Breast epithelium (tissue), 3 donors: ENCODE data around the gene GSTT4.

Source experiments
- POLR2A ChIP-seq: fragments of 450-650 bp; IDR thresholded peaks from one replicate; pipeline ENCODE4 v1.6.1; 2016; ENCODE audit warnings: antibody characterized with exemption, mild to moderate bottlenecking, moderate library complexity
- POLR2AphosphoS5 ChIP-seq, 3 donors: sonication (generic); formaldehyde crosslinking; IDR thresholded peaks; one replicate each; pipeline ENCODE4 v1.6.1; 2017; ENCODE audit warnings: antibody characterized with exemption in 3 of 3
- TF ChIP-seq, protein P1 (sequence below), 3 donors: fragments of 450-650 bp; IDR thresholded peaks; one replicate each; pipeline ENCODE4 v1.5.1; 2016 to 2017; ENCODE audit warnings: antibody characterized with exemption in 3 of 3, mild to moderate bottlenecking in 3 of 3, moderate library complexity in 3 of 3

DNA sequence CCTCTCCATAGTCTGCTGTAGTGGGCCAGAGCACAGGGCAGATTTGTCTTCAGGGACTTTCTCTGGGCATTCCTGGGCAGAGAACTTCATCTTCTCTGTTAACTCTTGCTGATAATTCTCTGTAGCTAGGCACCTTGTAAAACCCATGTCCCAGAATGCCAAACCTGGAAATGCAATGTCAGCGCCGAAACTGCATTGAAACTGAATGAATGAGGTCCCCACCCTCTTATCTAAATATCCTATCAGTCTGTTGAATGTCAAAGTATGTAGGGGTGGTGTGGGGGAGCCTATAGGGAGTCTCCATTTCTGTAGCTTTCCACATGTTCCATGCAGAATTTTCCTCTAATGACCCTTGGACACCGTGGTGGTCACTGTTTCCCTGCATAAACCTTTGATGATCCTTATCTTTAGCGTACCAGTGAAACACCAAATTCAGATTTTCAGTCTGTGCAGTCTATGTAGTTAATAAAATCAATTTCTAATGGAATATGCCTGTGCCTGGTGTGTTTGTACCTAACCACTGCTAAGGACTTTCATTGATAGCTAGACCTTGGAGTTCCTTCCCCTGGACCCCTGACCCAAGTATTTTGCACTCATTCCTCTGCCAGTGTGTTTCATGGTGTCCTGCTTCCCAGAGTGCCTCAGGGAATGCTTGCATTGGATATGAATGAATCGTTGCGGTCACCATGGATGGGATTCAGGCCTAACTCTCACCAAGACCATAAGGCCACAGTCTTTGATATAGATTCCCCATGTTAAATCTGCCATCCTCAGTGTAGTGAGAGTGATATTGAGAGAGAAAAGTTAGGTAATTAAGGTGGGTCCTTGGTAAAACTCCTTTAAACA, 3.4 kb upstream of the GSTT4 start:
- TF ChIP-seq, protein P1, sequence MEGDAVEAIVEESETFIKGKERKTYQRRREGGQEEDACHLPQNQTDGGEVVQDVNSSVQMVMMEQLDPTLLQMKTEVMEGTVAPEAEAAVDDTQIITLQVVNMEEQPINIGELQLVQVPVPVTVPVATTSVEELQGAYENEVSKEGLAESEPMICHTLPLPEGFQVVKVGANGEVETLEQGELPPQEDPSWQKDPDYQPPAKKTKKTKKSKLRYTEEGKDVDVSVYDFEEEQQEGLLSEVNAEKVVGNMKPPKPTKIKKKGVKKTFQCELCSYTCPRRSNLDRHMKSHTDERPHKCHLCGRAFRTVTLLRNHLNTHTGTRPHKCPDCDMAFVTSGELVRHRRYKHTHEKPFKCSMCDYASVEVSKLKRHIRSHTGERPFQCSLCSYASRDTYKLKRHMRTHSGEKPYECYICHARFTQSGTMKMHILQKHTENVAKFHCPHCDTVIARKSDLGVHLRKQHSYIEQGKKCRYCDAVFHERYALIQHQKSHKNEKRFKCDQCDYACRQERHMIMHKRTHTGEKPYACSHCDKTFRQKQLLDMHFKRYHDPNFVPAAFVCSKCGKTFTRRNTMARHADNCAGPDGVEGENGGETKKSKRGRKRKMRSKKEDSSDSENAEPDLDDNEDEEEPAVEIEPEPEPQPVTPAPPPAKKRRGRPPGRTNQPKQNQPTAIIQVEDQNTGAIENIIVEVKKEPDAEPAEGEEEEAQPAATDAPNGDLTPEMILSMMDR (IDR thresholded peaks at IDR 0.05): no peak
- no peak for TF ChIP-seq POLR2AphosphoS5 (IDR thresholded peaks at IDR 0.05)
- TF ChIP-seq POLR2A: no peak
